ENCODE data around the gene LGI1.

The LGI1 gene

GRCh38 chr10:93775356-93775755 is 17.6 kb downstream of the LGI1 start:
- H3K9ac ChIP-seq (ENCODE audit: low read length), result no peak overlapping the region
- DNase-seq (ENCODE audit: low read depth), result no peak
- H3K27me3 ChIP-seq (replicated peaks; ENCODE audit: control insufficient read depth, insufficient read depth, low read length), result peaks cover 5% of the 10 kb centered on the region
- peaks cover 3% of the 10 kb centered on the region for H3K9me3 ChIP-seq (ENCODE audit: control insufficient read depth, low read length)
- H3K4me3 ChIP-seq (ENCODE audit: low read length), result no peak overlapping the region
- peaks cover 31% of the 10 kb centered on the region for H3K4me1 ChIP-seq (ENCODE audit: control insufficient read depth, insufficient read depth, low read length)
- H3K36me3 ChIP-seq (ENCODE audit: control insufficient read depth, insufficient read depth, low read length, severe bottlenecking), result no peaks in the 10 kb centered on the region

- peaks cover 3% of the 10 kb centered on the region for H3K9me3 ChIP-seq (ENCODE audit: control insufficient read depth, low read length)
- DNase-seq (ENCODE audit: low read depth), result no peak
These were observed 19.4 kb downstream of the LGI1 start for GRCh38 chr10:93777092-93777491.

DNA sequence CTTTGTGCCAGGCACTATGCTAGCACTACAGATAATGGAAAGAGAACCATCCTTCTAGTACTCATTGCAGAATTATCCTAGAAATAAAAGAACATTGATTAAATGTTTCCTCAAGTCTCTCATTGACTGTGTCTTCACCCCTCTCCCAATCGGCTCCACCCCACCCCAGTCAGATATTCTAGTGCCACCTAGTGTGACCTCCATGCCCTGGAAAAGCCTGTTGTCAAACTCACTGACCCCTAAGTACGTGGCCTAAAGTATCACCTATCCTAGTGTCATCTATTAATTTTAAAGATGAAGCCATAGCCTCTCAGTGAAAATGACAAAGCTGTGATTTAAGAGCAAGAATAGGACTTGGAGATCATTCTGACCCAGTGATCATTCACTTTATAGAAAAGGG is 26.3 kb downstream of the LGI1 start:
- no peak overlapping the region for H3K9ac ChIP-seq (ENCODE audit: low read length)
- H3K4me3 ChIP-seq (ENCODE audit: low read length), result no peak overlapping the region
- no peaks in the 10 kb centered on the region for H3K4me1 ChIP-seq (ENCODE audit: control insufficient read depth, insufficient read depth, low read length)
- no peak for DNase-seq (ENCODE audit: low read depth)
- no peaks in the 10 kb centered on the region for H3K36me3 ChIP-seq (ENCODE audit: control insufficient read depth, insufficient read depth, low read length, severe bottlenecking)
- no peaks in the 10 kb centered on the region for H3K9me3 ChIP-seq (ENCODE audit: control insufficient read depth, low read length)
- peaks cover 9% of the 10 kb centered on the region for H3K27me3 ChIP-seq (replicated peaks; ENCODE audit: control insufficient read depth, insufficient read depth, low read length)

More at GRCh38 chr10:93777092-93777491, 19.4 kb downstream of the LGI1 start:
- no peak overlapping the region for H3K4me3 ChIP-seq (ENCODE audit: low read length)
- no peak overlapping the region for H3K9ac ChIP-seq (ENCODE audit: low read length)
- H3K4me1 ChIP-seq (ENCODE audit: control insufficient read depth, insufficient read depth, low read length), result peaks cover 31% of the 10 kb centered on the region
- no peaks in the 10 kb centered on the region for H3K36me3 ChIP-seq (ENCODE audit: control insufficient read depth, insufficient read depth, low read length, severe bottlenecking)
- H3K27me3 ChIP-seq (replicated peaks; ENCODE audit: control insufficient read depth, insufficient read depth, low read length), result peaks cover 9% of the 10 kb centered on the region

DNA sequence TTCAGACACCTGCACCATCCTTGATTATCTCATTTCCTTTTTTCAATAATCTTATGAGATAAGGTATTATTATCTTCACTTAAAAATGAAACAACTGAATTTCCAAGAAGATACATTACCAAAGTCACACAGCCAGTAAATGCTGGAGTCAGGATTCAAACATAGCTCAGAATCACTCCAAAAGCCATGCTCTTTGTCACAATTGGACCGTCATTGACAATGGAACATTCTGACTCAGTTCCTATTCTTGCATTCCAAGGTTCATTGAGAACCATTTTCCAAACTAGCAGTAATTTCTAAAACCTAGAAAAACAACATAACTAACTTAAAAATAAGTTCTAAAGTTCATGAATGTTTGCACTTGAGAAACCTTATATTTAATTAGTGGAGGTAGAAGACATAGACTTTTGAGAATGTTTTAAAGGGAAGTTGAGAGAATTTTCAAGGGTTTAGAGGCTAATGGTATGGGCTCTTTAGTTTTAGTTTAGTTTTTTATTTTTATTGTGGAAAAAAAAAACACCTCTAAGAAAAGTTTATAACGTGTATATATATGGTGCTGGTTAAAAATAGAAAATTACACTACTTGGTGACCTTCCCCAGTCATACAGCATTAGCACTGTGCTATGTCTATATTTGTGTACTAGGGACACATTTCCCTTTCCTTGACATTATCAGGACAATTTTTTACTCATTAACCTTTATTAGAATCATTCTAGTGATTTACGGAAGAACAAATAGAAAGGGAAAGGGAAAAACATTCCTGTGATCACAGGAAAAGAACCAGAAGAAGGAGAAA is 30.9 kb downstream of the LGI1 start:
- H3K4me1 ChIP-seq (ENCODE audit: control insufficient read depth, insufficient read depth, low read length), result no peaks in the 10 kb centered on the region
- H3K27me3 ChIP-seq (replicated peaks; ENCODE audit: control insufficient read depth, insufficient read depth, low read length), result peaks cover 3% of the 10 kb centered on the region
- no peaks in the 10 kb centered on the region for H3K9me3 ChIP-seq (ENCODE audit: control insufficient read depth, low read length)
- H3K9ac ChIP-seq (ENCODE audit: low read length), result no peak overlapping the region
- no peak for DNase-seq (ENCODE audit: low read depth)
- H3K4me3 ChIP-seq (ENCODE audit: low read length), result no peak overlapping the region
- no peaks in the 10 kb centered on the region for H3K36me3 ChIP-seq (ENCODE audit: control insufficient read depth, insufficient read depth, low read length, severe bottlenecking)

DNA sequence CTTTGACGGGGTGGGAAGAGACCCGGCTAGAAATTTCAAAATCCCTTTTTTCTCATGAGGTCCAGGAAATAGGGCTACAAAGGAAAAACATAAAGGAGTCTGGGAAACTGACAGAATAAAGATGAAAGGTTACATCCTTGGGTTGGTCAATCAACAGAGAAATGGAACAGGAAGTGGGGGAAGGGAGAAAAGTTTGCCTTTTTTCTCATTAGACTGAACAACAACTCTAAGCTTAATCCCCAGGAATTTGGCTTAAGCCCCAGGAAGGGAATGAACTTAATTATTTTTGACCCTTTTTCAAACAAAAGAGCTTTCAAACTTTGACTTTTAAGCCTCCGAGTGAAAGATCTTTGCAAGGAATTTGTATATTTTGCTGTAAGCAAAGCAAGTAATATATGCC is 32.7 kb downstream of the LGI1 start:
- Histone ChIP-seq H3K36me3 (ENCODE audit: control insufficient read depth, insufficient read depth, low read length, severe bottlenecking) (no peaks in the 10 kb centered on the region), H3K9me3 (ENCODE audit: control insufficient read depth, low read length) (no peaks in the 10 kb centered on the region), H3K27me3 (replicated peaks; ENCODE audit: control insufficient read depth, insufficient read depth, low read length) (peaks cover 3% of the 10 kb centered on the region), H3K4me3 (ENCODE audit: low read length) (no peak overlapping the region), H3K9ac (ENCODE audit: low read length) (no peak overlapping the region), H3K4me1 (ENCODE audit: control insufficient read depth, insufficient read depth, low read length) (no peaks in the 10 kb centered on the region)
- peak; percentile 73 for DNase-seq (ENCODE audit: low read depth)

DNA sequence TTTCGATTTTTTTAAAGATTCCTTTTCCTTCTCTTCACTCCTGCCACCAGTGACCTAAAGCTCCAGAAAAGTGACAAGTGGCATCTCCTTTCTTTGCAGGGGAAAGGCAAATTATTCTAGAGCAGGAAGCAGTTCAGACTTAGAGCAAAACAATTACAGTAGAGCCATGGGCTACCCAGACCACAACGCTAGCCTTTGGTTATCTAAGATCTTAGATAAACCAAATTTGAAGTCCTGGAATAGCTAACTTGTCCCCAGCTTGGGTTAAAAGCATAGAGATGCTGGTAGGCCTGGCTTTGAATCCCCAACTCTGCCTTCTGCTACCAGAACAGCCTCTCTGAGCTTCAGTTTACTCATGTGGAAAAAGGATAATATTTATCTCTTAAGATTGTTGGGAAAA is 38.4 kb downstream of the LGI1 start:
- Histone ChIP-seq H3K27me3 (replicated peaks; ENCODE audit: control insufficient read depth, insufficient read depth, low read length) (peaks cover 16% of the 10 kb centered on the region), H3K4me3 (ENCODE audit: low read length) (no peak overlapping the region), H3K9me3 (ENCODE audit: control insufficient read depth, low read length) (no peaks in the 10 kb centered on the region), H3K36me3 (ENCODE audit: control insufficient read depth, insufficient read depth, low read length, severe bottlenecking) (no peaks in the 10 kb centered on the region), H3K9ac (ENCODE audit: low read length) (no peak overlapping the region), H3K4me1 (ENCODE audit: control insufficient read depth, insufficient read depth, low read length) (no peaks in the 10 kb centered on the region)
- no peak for DNase-seq (ENCODE audit: low read depth)

GRCh38 chr10:93797825-93798224 is 40.1 kb downstream of the LGI1 start:
- H3K9ac ChIP-seq (ENCODE audit: low read length), result no peak overlapping the region
- peaks cover 3% of the 10 kb centered on the region for H3K9me3 ChIP-seq (ENCODE audit: control insufficient read depth, low read length)
- H3K27me3 ChIP-seq (replicated peaks; ENCODE audit: control insufficient read depth, insufficient read depth, low read length), result peaks cover 26% of the 10 kb centered on the region
- no peak overlapping the region for H3K4me3 ChIP-seq (ENCODE audit: low read length)
- H3K4me1 ChIP-seq (ENCODE audit: control insufficient read depth, insufficient read depth, low read length), result no peaks in the 10 kb centered on the region
- no peak for DNase-seq (ENCODE audit: low read depth)
- H3K36me3 ChIP-seq (ENCODE audit: control insufficient read depth, insufficient read depth, low read length, severe bottlenecking), result no peaks in the 10 kb centered on the region

GRCh38 chr10:93799155-93799708 is 41.5 kb downstream of the LGI1 start:
- H3K9ac ChIP-seq (ENCODE audit: low read length), result no peak overlapping the region
- peaks cover 31% of the 10 kb centered on the region for H3K27me3 ChIP-seq (replicated peaks; ENCODE audit: control insufficient read depth, insufficient read depth, low read length)
- DNase-seq (ENCODE audit: low read depth), result no peak
- no peak overlapping the region for H3K4me3 ChIP-seq (ENCODE audit: low read length)
- H3K9me3 ChIP-seq (ENCODE audit: control insufficient read depth, low read length), result peaks cover 3% of the 10 kb centered on the region
- H3K4me1 ChIP-seq (ENCODE audit: control insufficient read depth, insufficient read depth, low read length), result no peaks in the 10 kb centered on the region
- no peaks in the 10 kb centered on the region for H3K36me3 ChIP-seq (ENCODE audit: control insufficient read depth, insufficient read depth, low read length, severe bottlenecking)

DNA sequence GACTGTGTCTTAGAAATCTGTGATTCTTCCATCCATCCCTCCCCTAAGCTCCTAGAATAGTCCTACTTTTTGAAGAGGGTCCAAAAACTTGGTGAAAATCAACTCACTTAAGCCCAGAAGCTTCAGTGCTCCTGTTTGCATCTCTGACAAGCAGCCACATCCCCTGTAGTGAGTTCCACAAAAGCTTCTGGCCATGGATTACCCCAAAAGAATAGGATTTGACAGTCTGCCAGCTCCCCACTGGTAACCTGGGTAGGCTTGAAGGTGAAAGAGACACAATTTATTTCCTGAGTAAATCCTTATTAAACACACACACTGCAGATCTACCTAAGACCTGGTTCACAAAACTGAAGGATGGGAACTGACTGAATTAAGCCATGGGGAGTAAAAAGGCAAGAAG is 46.5 kb downstream of the LGI1 start:
- H3K36me3 ChIP-seq (ENCODE audit: control insufficient read depth, insufficient read depth, low read length, severe bottlenecking), result no peaks in the 10 kb centered on the region
- H3K4me3 ChIP-seq (ENCODE audit: low read length), result no peak overlapping the region
- no peaks in the 10 kb centered on the region for H3K4me1 ChIP-seq (ENCODE audit: control insufficient read depth, insufficient read depth, low read length)
- H3K9ac ChIP-seq (ENCODE audit: low read length), result no peak overlapping the region
- H3K9me3 ChIP-seq (ENCODE audit: control insufficient read depth, low read length), result peaks cover 3% of the 10 kb centered on the region
- no peak for DNase-seq (ENCODE audit: low read depth)
- peaks cover 32% of the 10 kb centered on the region for H3K27me3 ChIP-seq (replicated peaks; ENCODE audit: control insufficient read depth, insufficient read depth, low read length)

DNA sequence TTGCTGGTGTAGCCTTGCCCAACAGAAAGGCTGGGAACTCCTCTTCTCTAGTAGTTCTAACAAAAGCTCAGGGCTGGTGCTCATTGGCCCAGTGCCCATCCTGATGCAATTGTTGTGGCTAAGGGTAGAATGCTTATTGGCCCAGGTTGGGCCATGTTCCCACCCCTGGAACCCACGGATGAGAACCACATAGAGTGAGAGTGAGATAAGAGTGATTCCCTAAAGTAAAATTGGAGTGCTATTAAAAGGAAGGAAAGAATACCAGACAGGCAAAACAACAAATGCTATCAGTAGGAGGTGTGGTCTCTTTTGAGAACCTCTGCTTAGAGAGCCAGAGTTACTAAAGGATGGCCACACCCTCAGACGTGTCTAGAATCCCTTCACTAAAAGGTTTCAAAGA is 49.2 kb downstream of the LGI1 start:
- Histone ChIP-seq H3K4me3 (ENCODE audit: low read length) (no peak overlapping the region), H3K4me1 (ENCODE audit: control insufficient read depth, insufficient read depth, low read length) (no peaks in the 10 kb centered on the region), H3K9me3 (ENCODE audit: control insufficient read depth, low read length) (peaks cover 3% of the 10 kb centered on the region), H3K27me3 (replicated peaks; ENCODE audit: control insufficient read depth, insufficient read depth, low read length) (peaks cover 20% of the 10 kb centered on the region), H3K36me3 (ENCODE audit: control insufficient read depth, insufficient read depth, low read length, severe bottlenecking) (no peaks in the 10 kb centered on the region), H3K9ac (ENCODE audit: low read length) (no peak overlapping the region)
- DNase-seq (ENCODE audit: low read depth), result no peak

DNA sequence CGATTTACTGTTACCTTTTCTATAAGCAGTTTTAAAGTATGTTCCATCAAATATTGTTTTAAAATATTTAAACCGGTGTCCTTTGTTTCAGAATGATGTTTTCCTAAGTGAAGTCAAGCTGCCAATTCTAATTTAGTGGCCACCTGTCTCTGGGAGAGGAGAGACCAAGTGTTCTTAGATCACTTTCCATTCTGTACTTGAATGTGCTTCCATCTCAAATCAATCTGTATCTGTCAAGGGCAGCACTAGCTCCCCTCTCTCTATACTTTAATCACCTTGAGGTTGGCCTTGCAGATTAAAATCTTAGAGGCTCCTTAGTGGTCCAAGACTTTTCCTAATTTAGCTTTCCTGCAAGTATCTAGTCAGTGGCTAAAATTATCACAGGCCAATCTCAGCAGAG is 49.6 kb downstream of the LGI1 start:
- no peaks in the 10 kb centered on the region for H3K36me3 ChIP-seq (ENCODE audit: control insufficient read depth, insufficient read depth, low read length, severe bottlenecking)
- H3K4me1 ChIP-seq (ENCODE audit: control insufficient read depth, insufficient read depth, low read length), result no peaks in the 10 kb centered on the region
- peaks cover 17% of the 10 kb centered on the region for H3K27me3 ChIP-seq (replicated peaks; ENCODE audit: control insufficient read depth, insufficient read depth, low read length)
- H3K9ac ChIP-seq (ENCODE audit: low read length), result no peak overlapping the region
- H3K9me3 ChIP-seq (ENCODE audit: control insufficient read depth, low read length), result peaks cover 2% of the 10 kb centered on the region
- DNase-seq (ENCODE audit: low read depth), result no peak
- no peak overlapping the region for H3K4me3 ChIP-seq (ENCODE audit: low read length)
